MCF 10A (cell line): ENCODE measurements around the gene SDK1. TPM values are rescaled to one million over a fixed set of nuclear protein-coding genes. Genes with fewer than 3 reads are reported as not detected.

ENCODE experiments used
- BruUV-seq: library from RNA; stranded (reverse); fragments of 400-500 nt; replicated peaks from 2 replicates; lab custom pipeline; 2021; lab: Mats Ljungman, UMichigan
- CTCF ChIA-PET: fragments of 300-600 bp; sonication (Branson Sonifier 250); formaldehyde crosslinking; extraction: SDS; loops from one replicate; lab custom pipeline; 2021; ENCODE audit warnings: antibody characterized with exemption, inconsistent platforms; lab: Yijun Ruan, JAX
- POLR2A ChIA-PET: fragments of 300-600, 350-650 bp; sonication (Branson Sonifier 250); formaldehyde crosslinking; extraction: SDS; loops from one replicate; lab custom pipeline; 2020; ENCODE audit warnings: antibody characterized with exemption, inconsistent platforms; lab: Yijun Ruan, JAX
- DNase-seq: peaks from one replicate; pipeline ENCODE4 v3.0.0-alpha.2; 2018; ENCODE audit not compliant: unreplicated experiment
- H3K27ac Mint-ChIP-seq: one replicate; pipeline ENCODE4 v1.8.0; 2022; ENCODE audit warnings: mild to moderate bottlenecking, low read depth, mixed read lengths; ENCODE audit not compliant: unreplicated experiment
- H3K27me3 Mint-ChIP-seq: one replicate; pipeline ENCODE4 v1.8.0; 2022; ENCODE audit warnings: mixed read lengths; ENCODE audit not compliant: insufficient read depth, unreplicated experiment
- H3K36me3 Mint-ChIP-seq: one replicate; pipeline ENCODE4 v1.8.0; 2022; ENCODE audit warnings: mild to moderate bottlenecking, moderate library complexity, mixed read lengths; ENCODE audit not compliant: insufficient read depth, unreplicated experiment
- H3K4me1 Mint-ChIP-seq: one replicate; pipeline ENCODE4 v1.8.0; 2022; ENCODE audit warnings: mixed read lengths; ENCODE audit not compliant: insufficient read depth, unreplicated experiment
- H3K4me3 Mint-ChIP-seq: one replicate; pipeline ENCODE4 v1.8.0; 2022; ENCODE audit warnings: mild to moderate bottlenecking, moderate library complexity, mixed read lengths; ENCODE audit not compliant: unreplicated experiment
- H3K9me3 Mint-ChIP-seq: one replicate; pipeline ENCODE4 v1.8.0; 2022; ENCODE audit warnings: mixed read lengths; ENCODE audit not compliant: unreplicated experiment
- intact Hi-C: fragments of 100-400 bp; cut with micrococcal nuclease; formaldehyde crosslinking; loops from 2 replicates; pipeline ENCODE4 v1.14.1; 2022
- total RNA-seq: library from RNA; stranded (reverse); gene quantifications from 2 replicates; pipeline ENCODE4 v1.2.3, GENCODE V29; 2022
- TF ChIP-seq, protein P1 (sequence below): fragments of 200-600 bp; IDR thresholded peaks from one replicate; pipeline ENCODE4 v1.8.0; 2022; ENCODE audit warnings: antibody characterized with exemption, mild to moderate bottlenecking; ENCODE audit not compliant: unreplicated experiment

The SDK1 gene
- total RNA-seq, 1 experiment from 2014 or later: 3.3 TPM

DNA sequence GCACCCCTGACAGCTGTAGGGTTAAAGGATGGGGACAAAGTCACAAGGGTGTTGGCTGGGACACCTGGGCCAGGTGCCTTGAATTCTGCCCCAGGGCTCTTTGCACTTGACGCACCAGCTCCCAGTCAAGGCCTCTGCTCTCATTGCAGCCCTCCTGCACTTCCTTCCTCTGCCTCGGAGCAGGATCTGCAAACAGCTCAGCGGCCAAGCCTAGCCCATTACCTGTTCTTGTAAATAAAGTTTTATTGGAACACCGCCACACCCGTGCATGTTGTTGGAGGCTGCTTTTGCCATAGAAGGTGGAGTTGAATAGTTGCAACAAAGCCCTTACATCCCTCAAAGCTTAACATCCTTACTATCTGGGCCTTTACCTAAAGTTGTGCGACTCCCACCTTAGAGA, 897.2 kb downstream of the SDK1 start:
- no peak overlapping the region for H3K4me3 Mint-ChIP-seq
- H3K9me3 Mint-ChIP-seq: no peaks in the 10 kb centered on the region
- ChIA-PET POLR2A (interaction anchor here (1.5 kb wide), 1 partner anchor 9 kb away, joined by 4 read pairs; no protein-coding TSS in a partner anchor), CTCF (interaction anchor here (1.0 kb wide), 1 partner anchor 302 kb away, joined by 3 read pairs; no protein-coding TSS in a partner anchor)
- H3K27me3 Mint-ChIP-seq: no peaks in the 10 kb centered on the region
- no peaks in the 10 kb centered on the region for H3K4me1 Mint-ChIP-seq
- DNase-seq: no peak
- no TSS peak for BruUV-seq
- no peak overlapping the region for H3K27ac Mint-ChIP-seq
- intact Hi-C loops: no loop called here
- H3K36me3 Mint-ChIP-seq: no peaks in the 10 kb centered on the region
- TF ChIP-seq, protein P1, sequence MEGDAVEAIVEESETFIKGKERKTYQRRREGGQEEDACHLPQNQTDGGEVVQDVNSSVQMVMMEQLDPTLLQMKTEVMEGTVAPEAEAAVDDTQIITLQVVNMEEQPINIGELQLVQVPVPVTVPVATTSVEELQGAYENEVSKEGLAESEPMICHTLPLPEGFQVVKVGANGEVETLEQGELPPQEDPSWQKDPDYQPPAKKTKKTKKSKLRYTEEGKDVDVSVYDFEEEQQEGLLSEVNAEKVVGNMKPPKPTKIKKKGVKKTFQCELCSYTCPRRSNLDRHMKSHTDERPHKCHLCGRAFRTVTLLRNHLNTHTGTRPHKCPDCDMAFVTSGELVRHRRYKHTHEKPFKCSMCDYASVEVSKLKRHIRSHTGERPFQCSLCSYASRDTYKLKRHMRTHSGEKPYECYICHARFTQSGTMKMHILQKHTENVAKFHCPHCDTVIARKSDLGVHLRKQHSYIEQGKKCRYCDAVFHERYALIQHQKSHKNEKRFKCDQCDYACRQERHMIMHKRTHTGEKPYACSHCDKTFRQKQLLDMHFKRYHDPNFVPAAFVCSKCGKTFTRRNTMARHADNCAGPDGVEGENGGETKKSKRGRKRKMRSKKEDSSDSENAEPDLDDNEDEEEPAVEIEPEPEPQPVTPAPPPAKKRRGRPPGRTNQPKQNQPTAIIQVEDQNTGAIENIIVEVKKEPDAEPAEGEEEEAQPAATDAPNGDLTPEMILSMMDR: no peak

GRCh38 chr7:4200546-4201094, 899.6 kb downstream of the SDK1 start:
- no peak overlapping the region for H3K27ac Mint-ChIP-seq
- ChIA-PET CTCF (interaction anchor here (0.6 kb wide), 1 partner anchor 441 kb away, joined by 3 read pairs; no protein-coding TSS in a partner anchor), POLR2A (interaction anchor here (1.1 kb wide), 1 partner anchor 13 kb away, joined by 4 read pairs; no protein-coding TSS in a partner anchor)
- intact Hi-C loops: no loop called here
- H3K4me1 Mint-ChIP-seq: no peaks in the 10 kb centered on the region
- no peak for DNase-seq
- no peak overlapping the region for H3K4me3 Mint-ChIP-seq
- H3K36me3 Mint-ChIP-seq: no peaks in the 10 kb centered on the region
- no peaks in the 10 kb centered on the region for H3K27me3 Mint-ChIP-seq
- TF ChIP-seq, protein P1: no peak
- H3K9me3 Mint-ChIP-seq: no peaks in the 10 kb centered on the region
- no TSS peak for BruUV-seq

GRCh38 chr7:4201566-4201965, 900.5 kb downstream of the SDK1 start:
- intact Hi-C loops: no loop called here
- TF ChIP-seq, protein P1: no peak
- DNase-seq: no peak
- H3K4me3 Mint-ChIP-seq: no peak overlapping the region
- H3K36me3 Mint-ChIP-seq: no peaks in the 10 kb centered on the region
- no peaks in the 10 kb centered on the region for H3K9me3 Mint-ChIP-seq
- H3K27me3 Mint-ChIP-seq: no peaks in the 10 kb centered on the region
- H3K27ac Mint-ChIP-seq: no peak overlapping the region
- H3K4me1 Mint-ChIP-seq: no peaks in the 10 kb centered on the region
- ChIA-PET CTCF (no interaction called here), POLR2A (no interaction called here)
- no TSS peak for BruUV-seq

DNA sequence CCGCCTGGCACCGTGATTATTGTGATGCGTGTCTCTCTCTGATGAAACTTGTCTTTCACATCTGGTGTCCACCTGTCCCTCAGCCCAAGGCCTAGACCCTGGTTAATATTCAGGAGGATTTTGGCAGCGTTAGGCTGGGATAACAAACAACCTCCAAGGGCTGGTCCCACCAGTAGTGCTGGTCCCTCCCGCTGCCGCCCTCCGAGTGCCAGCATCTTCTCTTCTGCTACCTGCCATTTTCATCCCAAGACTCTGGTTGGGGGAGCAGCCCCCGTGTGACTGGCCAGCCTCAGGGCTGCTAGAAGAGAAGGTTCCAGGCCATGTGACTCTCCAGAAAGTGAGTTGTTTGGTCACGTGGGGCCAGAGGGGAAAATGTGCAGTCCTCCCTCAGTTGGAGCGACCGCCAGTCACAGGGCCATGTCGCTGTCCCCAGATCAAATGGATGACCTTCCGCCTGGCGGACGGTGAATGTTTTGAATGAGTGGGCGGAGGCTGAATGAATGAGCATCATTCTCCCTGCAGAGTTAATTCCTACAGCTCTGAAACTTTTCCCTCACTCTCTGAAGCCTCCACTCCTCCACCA, 901.2 kb downstream of the SDK1 start:
- Mint-ChIP-seq H3K36me3 (no peaks in the 10 kb centered on the region), H3K9me3 (no peaks in the 10 kb centered on the region), H3K4me3 (no peak overlapping the region), H3K27me3 (no peaks in the 10 kb centered on the region), H3K4me1 (no peaks in the 10 kb centered on the region), H3K27ac (no peak overlapping the region)
- intact Hi-C loops: no loop called here
- CTCF ChIA-PET: no interaction called here
- POLR2A ChIA-PET: interaction anchor here (0.5 kb wide), 1 partner anchor 13 kb away, joined by 3 read pairs; no protein-coding TSS in a partner anchor
- BruUV-seq: no TSS peak
- TF ChIP-seq, protein P1: no peak
- DNase-seq: no peak
